Activated CD8-positive, alpha-beta memory T cell treated with anti-CD3 and anti-CD28 coated beads for 4 hours (primary cell): ENCODE results near the gene SHROOM3.

Source experiments
- DNase-seq, 2 donors: peaks; one replicate each; pipeline ENCODE4 v3.0.0-alpha.2; 2020; ENCODE audit warnings: low read depth in 2 of 2

The SHROOM3 gene

GRCh38 chr4:76494243-76494642, 59.2 kb downstream of the SHROOM3 start:
- DNase-seq, result no peak

GRCh38 chr4:76494871-76495590, 60.0 kb downstream of the SHROOM3 start:
- no peak for DNase-seq

DNA sequence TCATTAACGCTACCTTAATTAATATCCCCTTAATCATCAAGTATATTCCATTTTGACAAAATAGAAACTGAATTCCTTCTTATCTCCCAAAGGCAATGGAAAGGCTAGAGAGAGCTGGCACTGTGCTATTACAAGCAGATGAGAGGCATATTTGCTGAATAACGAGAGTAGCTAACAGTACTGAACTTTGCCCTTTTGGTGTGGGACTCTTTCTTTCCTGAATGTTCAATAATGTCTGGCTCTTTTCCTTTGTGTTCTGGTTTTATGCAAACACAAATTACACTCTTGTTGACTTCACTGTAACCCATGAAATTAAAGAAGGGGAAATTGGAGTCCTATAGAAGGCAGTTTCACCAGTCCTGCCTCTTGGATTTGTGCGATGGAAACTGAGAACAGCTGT, 63.5 kb downstream of the SHROOM3 start:
- no peak for DNase-seq

GRCh38 chr4:76499461-76499860, 64.4 kb downstream of the SHROOM3 start:
- DNase-seq, result no peak

- no peak for DNase-seq
Observed at GRCh38 chr4:76502886-76503285, 67.9 kb downstream of the SHROOM3 start.

GRCh38 chr4:76504613-76505465, 69.8 kb downstream of the SHROOM3 start:
- DNase-seq, result no peak

- DNase-seq, result no peak
Observed at GRCh38 chr4:76511947-76512346, 76.9 kb downstream of the SHROOM3 start.

- no peak for DNase-seq
Observed at GRCh38 chr4:76513482-76513881, 78.5 kb downstream of the SHROOM3 start.

DNA sequence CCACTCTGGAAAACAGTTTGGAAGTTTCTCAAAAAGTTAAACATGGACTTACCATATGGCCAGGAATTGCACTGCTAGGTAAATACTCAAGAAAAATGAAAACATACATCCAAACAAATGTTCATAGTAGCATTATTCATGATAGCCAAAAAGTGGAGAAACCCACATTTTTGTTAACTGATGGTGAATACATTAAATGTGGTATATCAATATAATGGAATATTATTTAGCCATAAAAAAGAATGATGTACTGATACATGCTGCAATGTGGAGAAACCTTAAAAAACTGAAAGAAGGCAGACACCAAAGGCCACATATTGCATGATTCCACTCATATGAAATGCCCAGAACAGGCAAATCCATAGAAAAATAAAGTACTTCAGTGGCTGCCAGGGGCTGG, 79.1 kb downstream of the SHROOM3 start:
- no peak for DNase-seq

DNA sequence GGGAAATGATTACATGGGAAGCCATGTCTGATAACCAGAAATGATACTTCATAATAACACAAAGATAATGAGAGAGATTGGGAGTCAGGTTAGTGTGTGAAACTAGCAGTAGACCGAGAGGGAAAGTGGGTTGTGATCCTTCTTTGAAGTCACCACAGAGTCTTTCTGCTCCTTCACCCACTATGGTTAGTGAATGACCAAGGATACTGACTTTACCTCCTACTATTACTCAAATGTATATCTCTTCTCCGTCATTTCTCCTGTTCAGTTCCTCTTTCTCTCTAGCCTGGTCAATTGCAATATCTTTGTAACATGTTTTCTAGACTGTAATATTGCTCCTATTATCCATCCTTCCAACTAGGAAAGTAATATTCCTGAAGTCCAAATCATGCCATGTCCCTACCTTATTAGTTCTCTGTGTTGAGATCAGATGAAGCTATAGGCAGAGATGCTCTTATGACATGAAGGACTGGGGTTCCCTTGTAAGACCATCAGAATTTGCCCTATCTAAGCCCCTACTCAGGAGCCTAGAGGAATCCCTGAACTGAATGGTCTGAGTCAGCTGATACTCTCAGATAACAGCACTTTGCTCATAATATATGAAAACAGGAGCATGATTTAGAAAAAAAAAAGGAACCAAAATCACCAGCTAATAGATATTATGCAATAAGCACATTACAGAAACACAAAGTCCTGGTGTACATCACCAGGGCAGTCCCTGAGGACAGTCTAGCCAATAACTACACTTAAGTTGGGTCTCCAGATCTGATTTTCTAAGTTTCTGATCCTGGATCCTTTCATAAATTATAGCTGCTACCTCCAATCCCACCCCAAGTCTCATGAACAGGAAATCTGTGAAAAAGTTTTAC, 81.2 kb downstream of the SHROOM3 start:
- no peak for DNase-seq

DNA sequence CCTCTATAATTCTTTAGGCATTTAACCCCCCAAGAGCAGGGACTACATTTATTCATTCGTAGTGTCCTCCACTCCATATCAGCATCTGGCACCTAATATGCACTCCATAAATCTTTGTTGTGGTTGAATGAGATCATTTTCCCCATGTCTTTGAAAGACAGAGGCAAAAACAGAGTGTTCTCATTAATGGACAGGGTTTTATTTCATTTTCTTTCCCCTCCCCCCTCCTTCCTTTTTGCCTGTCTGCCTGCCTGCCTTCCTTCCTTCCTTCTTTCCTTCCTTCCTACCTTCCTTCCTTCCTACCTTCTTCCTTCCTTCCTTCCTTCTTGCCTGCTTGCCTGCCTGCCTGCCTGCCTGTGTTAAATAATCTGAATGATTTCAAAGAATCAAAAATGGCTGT, 83.2 kb downstream of the SHROOM3 start:
- no peak for DNase-seq

DNA sequence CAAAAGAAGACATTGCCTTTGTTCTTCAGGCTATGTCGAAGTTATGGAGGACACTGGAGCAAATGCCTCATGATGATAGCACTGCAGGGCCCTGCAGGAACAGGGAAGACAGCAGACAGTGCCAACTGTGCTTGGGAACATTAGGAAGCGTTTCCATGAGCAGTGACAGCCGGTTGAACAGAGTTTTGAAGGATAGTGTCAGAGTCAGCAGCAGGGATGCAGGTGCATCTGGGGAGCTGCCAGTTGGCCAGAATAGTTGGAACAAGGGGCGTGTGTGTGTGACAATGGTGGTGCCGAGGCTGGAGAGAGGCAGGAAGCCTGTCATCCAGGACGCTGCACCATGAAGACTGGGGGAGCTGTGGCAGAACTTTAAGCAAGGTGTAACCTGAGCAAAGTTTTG, 88.6 kb downstream of the SHROOM3 start:
- no peak for DNase-seq

DNA sequence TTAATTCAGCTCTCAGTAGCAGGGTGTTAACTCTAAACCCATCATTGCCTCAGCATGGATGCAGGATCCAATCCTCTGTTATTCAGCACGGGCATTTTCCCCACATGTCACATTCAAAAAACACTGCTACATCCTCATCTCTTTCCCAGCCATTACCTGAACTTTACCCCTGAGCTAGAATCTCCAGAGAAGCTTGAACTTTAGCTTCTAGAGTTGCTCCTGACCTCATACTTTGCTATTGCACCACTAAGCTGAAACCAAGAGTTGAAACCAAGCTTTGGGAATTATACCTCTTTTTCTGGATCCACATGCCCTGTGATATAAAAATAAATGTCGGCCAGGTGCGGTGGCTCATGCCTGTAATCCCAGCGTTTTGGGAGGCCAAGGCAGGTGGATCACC, 90.7 kb downstream of the SHROOM3 start:
- DNase-seq, result no peak

DNA sequence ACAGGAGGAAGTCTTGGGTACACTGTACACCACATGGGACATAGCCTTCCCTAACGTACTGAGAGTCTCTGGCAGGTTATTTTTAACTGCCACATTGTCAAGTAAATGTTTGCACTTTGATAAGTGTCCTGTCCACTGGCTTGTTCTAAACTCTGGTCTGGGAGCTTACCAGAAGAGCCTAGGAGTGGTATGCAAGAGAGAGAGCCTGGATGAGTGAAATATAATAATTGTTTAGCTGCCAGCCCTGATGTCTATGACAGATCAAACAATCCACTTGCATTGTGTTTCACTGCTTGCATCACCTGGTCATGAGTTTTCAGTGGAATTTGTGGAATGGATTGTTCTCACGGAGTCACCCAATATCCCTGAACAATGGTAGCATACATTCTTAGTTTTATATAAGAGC, 91.6 kb downstream of the SHROOM3 start:
- DNase-seq, result no peak

- no peak for DNase-seq
Observed at GRCh38 chr4:76527666-76528065, 92.6 kb downstream of the SHROOM3 start.

DNA sequence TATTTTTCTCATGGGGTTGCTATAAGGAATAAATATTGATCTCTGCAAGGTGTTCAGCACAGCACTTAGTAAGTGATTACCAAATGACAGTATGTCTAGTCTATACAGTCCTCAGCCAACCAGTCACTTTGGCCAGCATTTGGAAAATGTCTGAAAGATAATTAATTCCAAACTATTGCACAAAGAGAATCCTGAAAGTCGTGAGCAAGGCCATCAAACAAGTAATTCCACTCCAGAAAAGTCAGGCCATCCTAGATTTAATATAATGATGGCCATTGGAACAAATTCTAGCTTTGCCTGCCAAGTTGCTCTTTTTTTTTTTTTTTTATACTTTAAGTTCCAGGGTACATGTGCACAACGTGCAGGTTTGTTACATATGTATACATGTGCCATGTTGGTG, 96.6 kb downstream of the SHROOM3 start:
- no peak for DNase-seq

- DNase-seq, result no peak
Observed at GRCh38 chr4:76532805-76533204, 97.8 kb downstream of the SHROOM3 start.

- DNase-seq, result no peak
Observed at GRCh38 chr4:76533314-76533713, 98.3 kb downstream of the SHROOM3 start.

DNA sequence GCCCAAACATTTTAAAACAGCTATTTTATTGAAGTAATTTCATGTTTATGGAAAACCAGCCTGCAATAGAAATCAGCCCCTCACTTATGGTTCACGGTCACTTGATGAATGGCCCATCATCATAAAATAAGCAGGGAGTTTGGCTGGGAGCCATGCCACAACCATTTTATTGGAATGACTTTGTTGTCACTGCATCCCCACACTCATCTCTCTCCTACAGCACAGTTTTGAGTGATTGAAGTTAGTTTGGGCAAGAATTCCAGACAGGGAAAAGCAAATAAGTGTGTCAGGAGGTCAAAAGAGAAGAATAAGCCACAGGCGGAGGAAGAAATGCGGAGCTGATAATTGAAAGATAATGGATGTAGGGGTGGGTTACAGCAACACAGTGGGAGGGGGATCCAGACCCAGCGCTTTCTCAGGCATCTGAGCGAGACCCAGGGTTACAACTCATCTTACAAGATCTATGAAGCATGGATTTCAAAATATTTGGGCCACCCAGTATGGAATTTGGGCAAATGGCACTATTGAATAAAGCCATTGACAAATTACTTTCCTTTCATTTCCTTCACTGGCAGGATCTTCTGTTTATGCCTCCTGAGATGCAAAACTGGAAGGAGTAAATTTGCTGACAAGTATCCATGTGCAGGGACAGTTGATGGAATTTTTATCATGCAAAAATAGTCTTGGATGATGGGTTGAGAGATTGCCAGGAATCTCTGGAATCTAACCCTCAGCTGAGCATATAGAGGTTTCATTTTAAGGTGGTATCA, 100.8 kb downstream of the SHROOM3 start:
- no peak for DNase-seq

- no peak for DNase-seq
Observed at GRCh38 chr4:76536373-76536689, 101.3 kb downstream of the SHROOM3 start.

DNA sequence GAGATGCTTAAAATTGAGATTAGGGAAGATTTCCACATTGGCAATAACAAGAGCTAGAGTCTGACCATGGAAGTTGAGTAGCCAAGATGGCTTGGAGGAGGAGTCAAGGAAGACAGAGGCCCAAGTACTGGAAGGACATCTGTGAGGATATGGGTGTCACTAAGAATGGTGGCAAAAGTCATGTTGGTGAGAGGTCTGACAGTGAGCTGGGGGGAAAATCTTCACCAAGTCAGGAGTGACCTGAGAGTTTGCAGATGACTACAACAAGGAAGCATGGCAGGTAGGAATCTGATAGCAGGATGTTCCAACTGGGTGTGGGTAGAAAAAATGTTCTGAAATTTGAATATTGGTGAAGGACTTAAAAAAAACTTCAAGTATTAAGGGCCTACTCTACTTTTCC, 103.3 kb downstream of the SHROOM3 start:
- no peak for DNase-seq

GRCh38 chr4:76539979-76540378, 105.0 kb downstream of the SHROOM3 start:
- no peak for DNase-seq
